WTC11 (cell line): ENCODE results near the gene TBXT.

Source experiments
- PREB ChIP-seq: sonication (generic); formaldehyde crosslinking; IDR thresholded peaks from 2 replicates; pipeline ENCODE4 v1.8.1; 2022; ENCODE audit warnings: mild to moderate bottlenecking, missing genetic modification reagents, moderate library complexity, borderline replicate concordance
- USF2 ChIP-seq: sonication (generic); formaldehyde crosslinking; IDR thresholded peaks from 2 replicates; pipeline ENCODE4 v1.8.1; 2023; ENCODE audit warnings: mild to moderate bottlenecking, missing genetic modification reagents, moderate library complexity

- TF ChIP-seq USF2 (CRISPR knock-in tag): no peak
- TF ChIP-seq PREB: no peak
These were observed 34.2 kb upstream of the TBXT start for GRCh38 chr6:166201878-166202277.
